CD4-positive, alpha-beta T cell (primary cell): ENCODE measurements around the gene ZNF644. TPM values are rescaled to one million over a fixed set of nuclear protein-coding genes. Genes with fewer than 3 reads are reported as not detected.
A peak's percentile ranks its signal among the peaks of the same experiment; 100 is the strongest.

Experiments
- ATAC-seq: fragments of 200-7000 bp; cut with Tn5 transposase; one replicate; pipeline ENCODE4 v1.10.0; 2022; ENCODE audit warnings: mild to moderate bottlenecking; ENCODE audit not compliant: poor library complexity
- CTCF ChIA-PET: fragments of 350-600 bp; sonication (Branson Sonifier 250); formaldehyde crosslinking; loops from one replicate; lab custom pipeline; 2021; ENCODE audit warnings: antibody characterized with exemption, inconsistent platforms; lab: Charles Lee
- POLR2A ChIA-PET: fragments of 350-600 bp; sonication (Branson Sonifier 250); formaldehyde crosslinking; loops from one replicate; lab custom pipeline; 2021; ENCODE audit warnings: antibody characterized with exemption, inconsistent platforms; lab: Charles Lee
- DNase-seq, 14 experiments: peaks; one replicate each; pipeline ENCODE4 v3.0.0-alpha.2; 2013 to 2020; ENCODE audit warnings: mixed read lengths in 2 of 14
- H3K27ac ChIP-seq, 2 donors: one replicate each; pipeline versions ENCODE4 v1.5.1 to v1.7.0; 2013; ENCODE audit warnings: low read length in 2 of 2, low read depth in 1 of 2, mild to moderate bottlenecking in 1 of 2
- H3K27me3 ChIP-seq, 2 experiments: 1 replicate in 1 of 2; 2 replicates in 1 of 2; pipeline versions ENCODE4 v1.6.1 to v1.7.0; 2013; ENCODE audit warnings: low read length in 2 of 2, control low read depth in 1 of 2, mild to moderate bottlenecking in 1 of 2, moderate library complexity in 1 of 2; ENCODE audit not compliant: insufficient read depth in 2 of 2, control insufficient read depth in 1 of 2
- H3K36me3 ChIP-seq: one replicate; pipeline ENCODE4 v1.6.1; 2013; ENCODE audit warnings: low read length, control low read depth; ENCODE audit not compliant: insufficient read depth
- H3K4me1 ChIP-seq: one replicate; pipeline ENCODE4 v1.6.1; 2013; ENCODE audit warnings: low read length, control low read depth; ENCODE audit not compliant: insufficient read depth
- H3K4me3 ChIP-seq: one replicate; pipeline ENCODE4 v1.5.1; 2013; ENCODE audit warnings: mild to moderate bottlenecking, low read length, moderate library complexity
- H3K9me3 ChIP-seq, 2 experiments: 1 replicate in 1 of 2; 2 replicates in 1 of 2; pipeline versions ENCODE4 v1.6.1 to v1.7.0; 2013; ENCODE audit warnings: low read length in 2 of 2, mild to moderate bottlenecking in 2 of 2, control low read depth in 1 of 2, moderate library complexity in 1 of 2; ENCODE audit not compliant: control insufficient read depth in 1 of 2, insufficient read depth in 1 of 2
- H3K27ac Mint-ChIP-seq: one replicate; pipeline ENCODE4 v1.8.0; 2020; ENCODE audit warnings: mixed read lengths
- H3K27me3 Mint-ChIP-seq: one replicate; pipeline ENCODE4 v1.8.0; 2021; ENCODE audit warnings: mixed read lengths
- H3K36me3 Mint-ChIP-seq: one replicate; pipeline ENCODE4 v1.8.0; 2021; ENCODE audit warnings: low read depth, mixed read lengths
- H3K4me1 Mint-ChIP-seq: one replicate; pipeline ENCODE4 v1.8.0; 2021; ENCODE audit warnings: low read depth, mixed read lengths
- H3K4me3 Mint-ChIP-seq: one replicate; pipeline ENCODE4 v1.8.0; 2020; ENCODE audit warnings: mild to moderate bottlenecking, mixed read lengths
- H3K9me3 Mint-ChIP-seq: one replicate; pipeline ENCODE4 v1.8.0; 2020; ENCODE audit warnings: mixed read lengths
- intact Hi-C, 2 experiments: fragments of 100-400 bp; cut with DNase I in 1 of 2; cut with micrococcal nuclease in 1 of 2; formaldehyde crosslinking; loops; one replicate each; pipeline versions ENCODE4 v1.15.1 to v1.9.0; 2023 to 2025; cut with DNase I, micrococcal nuclease
- total RNA-seq, 174 experiments: library from RNA in 2 of 174; stranded (reverse) in 2 of 174; gene quantifications; one replicate each; pipeline ENCODE4 v1.2.3 and lab custom pipeline; 2021 to 2026
- TF ChIP-seq, protein P1 (sequence below): fragments of 200-600 bp; IDR thresholded peaks from one replicate; pipeline ENCODE4 v1.8.0; 2022; ENCODE audit warnings: antibody characterized with exemption, mild to moderate bottlenecking

The ZNF644 gene
- total RNA-seq, 2 experiments from 2014 or later: 93.3 to 101 TPM

DNA sequence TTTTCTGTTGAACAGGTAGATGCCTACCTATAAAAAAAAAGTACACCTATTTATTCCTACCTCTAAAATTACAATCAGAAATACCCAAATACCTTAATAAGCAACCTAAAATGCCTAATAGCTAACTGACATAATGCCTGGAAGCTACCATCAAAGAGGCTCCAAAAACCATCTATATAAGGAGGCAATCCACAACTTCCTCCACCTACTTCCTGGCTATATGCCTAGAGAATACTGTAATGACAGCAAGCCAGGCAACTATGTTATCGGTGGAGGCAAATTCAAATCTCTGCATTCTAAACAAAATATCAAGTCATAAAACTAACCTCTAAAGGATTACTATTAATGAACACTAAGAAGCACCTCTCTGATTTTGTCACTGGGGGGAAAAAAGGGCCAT is 10.1 kb downstream of the ZNF644 start:
- H3K27ac Mint-ChIP-seq: no peak overlapping the region

GRCh38 chr1:91007827-91008226 is 14.0 kb downstream of the ZNF644 start:
- TF ChIP-seq, protein P1, sequence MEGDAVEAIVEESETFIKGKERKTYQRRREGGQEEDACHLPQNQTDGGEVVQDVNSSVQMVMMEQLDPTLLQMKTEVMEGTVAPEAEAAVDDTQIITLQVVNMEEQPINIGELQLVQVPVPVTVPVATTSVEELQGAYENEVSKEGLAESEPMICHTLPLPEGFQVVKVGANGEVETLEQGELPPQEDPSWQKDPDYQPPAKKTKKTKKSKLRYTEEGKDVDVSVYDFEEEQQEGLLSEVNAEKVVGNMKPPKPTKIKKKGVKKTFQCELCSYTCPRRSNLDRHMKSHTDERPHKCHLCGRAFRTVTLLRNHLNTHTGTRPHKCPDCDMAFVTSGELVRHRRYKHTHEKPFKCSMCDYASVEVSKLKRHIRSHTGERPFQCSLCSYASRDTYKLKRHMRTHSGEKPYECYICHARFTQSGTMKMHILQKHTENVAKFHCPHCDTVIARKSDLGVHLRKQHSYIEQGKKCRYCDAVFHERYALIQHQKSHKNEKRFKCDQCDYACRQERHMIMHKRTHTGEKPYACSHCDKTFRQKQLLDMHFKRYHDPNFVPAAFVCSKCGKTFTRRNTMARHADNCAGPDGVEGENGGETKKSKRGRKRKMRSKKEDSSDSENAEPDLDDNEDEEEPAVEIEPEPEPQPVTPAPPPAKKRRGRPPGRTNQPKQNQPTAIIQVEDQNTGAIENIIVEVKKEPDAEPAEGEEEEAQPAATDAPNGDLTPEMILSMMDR: no peak
- DNase-seq: no peak

More for the DNA sequence above, 10.1 kb downstream of the ZNF644 start:
- no peaks in the 10 kb centered on the region for H3K27me3 ChIP-seq
- no peak overlapping the region for H3K4me3 ChIP-seq
- no peak for ATAC-seq
- no peak for DNase-seq
- peaks cover 18% of the 10 kb centered on the region for H3K4me1 ChIP-seq
- peak overlapping the region; percentile 31 for H3K4me3 Mint-ChIP-seq
- intact Hi-C loops: loop anchor here in 1 of 2 experiments (10.0 kb wide), 1 partner anchor 47 kb away; no protein-coding TSS in a partner anchor
- no peak overlapping the region for H3K27ac ChIP-seq
- ChIA-PET CTCF (no interaction called here), POLR2A (interaction anchor here (1.0 kb wide), 1 partner anchor 10 kb away, joined by 5 read pairs; the partner anchor contains the start of gene ZNF644)
- peaks cover 87% of the 10 kb centered on the region for H3K4me1 Mint-ChIP-seq
- H3K36me3 ChIP-seq: peaks cover 8% of the 10 kb centered on the region
- H3K9me3 Mint-ChIP-seq: peaks cover 3% of the 10 kb centered on the region
- no peaks in the 10 kb centered on the region for H3K9me3 ChIP-seq
- peaks cover 44% of the 10 kb centered on the region for H3K36me3 Mint-ChIP-seq
- H3K27me3 Mint-ChIP-seq: no peaks in the 10 kb centered on the region
- TF ChIP-seq, protein P1: no peak

GRCh38 chr1:91007092-91007491 is 14.7 kb downstream of the ZNF644 start:
- Mint-ChIP-seq H3K4me3 (peak overlapping the region; percentile 2), H3K27me3 (no peaks in the 10 kb centered on the region), H3K36me3 (peaks cover 55% of the 10 kb centered on the region), H3K4me1 (peaks cover 85% of the 10 kb centered on the region), H3K27ac (no peak overlapping the region), H3K9me3 (peaks cover 3% of the 10 kb centered on the region)
- H3K36me3 ChIP-seq: peaks cover 4% of the 10 kb centered on the region
- POLR2A ChIA-PET: no interaction called here
- TF ChIP-seq, protein P1: no peak
- no peak overlapping the region for H3K27ac ChIP-seq
- no peaks in the 10 kb centered on the region for H3K9me3 ChIP-seq
- ATAC-seq (no peak), DNase-seq (no peak)
- intact Hi-C loops: no loop called here
- CTCF ChIA-PET: interaction anchor here (1.7 to 2.1 kb wide), 2 partner anchors 11 to 14 kb away, joined by 3 to 5 read pairs; no protein-coding TSS in a partner anchor
- peaks cover 8% of the 10 kb centered on the region for H3K4me1 ChIP-seq
- H3K27me3 ChIP-seq: no peaks in the 10 kb centered on the region
- no peak overlapping the region for H3K4me3 ChIP-seq

More at GRCh38 chr1:91007827-91008226, 14.0 kb downstream of the ZNF644 start:
- Mint-ChIP-seq H3K9me3 (peaks cover 3% of the 10 kb centered on the region), H3K4me1 (peaks cover 87% of the 10 kb centered on the region), H3K4me3 (no peak overlapping the region), H3K27me3 (no peaks in the 10 kb centered on the region), H3K36me3 (peaks cover 52% of the 10 kb centered on the region), H3K27ac (peak overlapping the region; percentile 22)
- Histone ChIP-seq H3K36me3 (peaks cover 4% of the 10 kb centered on the region), H3K27ac (no peak overlapping the region), H3K9me3 (no peaks in the 10 kb centered on the region), H3K27me3 (no peaks in the 10 kb centered on the region), H3K4me1 (peaks cover 12% of the 10 kb centered on the region), H3K4me3 (no peak overlapping the region)
- CTCF ChIA-PET: interaction anchor here (1.7 kb wide), 1 partner anchor 13 kb away, joined by 3 read pairs; no protein-coding TSS in a partner anchor
- intact Hi-C loops: no loop called here
- POLR2A ChIA-PET: interaction anchor here (2.6 kb wide), 1 partner anchor 14 kb away, joined by 13 read pairs; the partner anchor contains the start of gene ZNF644
- no peak for ATAC-seq
